Measurements from ENCODE around the gene STX18. TPM values are rescaled to one million over a fixed set of nuclear protein-coding genes. Genes with fewer than 3 reads are reported as not detected.
"Not testable (repeated sequence)": the region's sequence is repeated elsewhere in the genome, so short reads cannot be mapped to it uniquely, and the experiment has no call there.

The STX18 gene
- polyA plus RNA-seq, 1 donor from 2014 or later, result 28.3 TPM

DNA sequence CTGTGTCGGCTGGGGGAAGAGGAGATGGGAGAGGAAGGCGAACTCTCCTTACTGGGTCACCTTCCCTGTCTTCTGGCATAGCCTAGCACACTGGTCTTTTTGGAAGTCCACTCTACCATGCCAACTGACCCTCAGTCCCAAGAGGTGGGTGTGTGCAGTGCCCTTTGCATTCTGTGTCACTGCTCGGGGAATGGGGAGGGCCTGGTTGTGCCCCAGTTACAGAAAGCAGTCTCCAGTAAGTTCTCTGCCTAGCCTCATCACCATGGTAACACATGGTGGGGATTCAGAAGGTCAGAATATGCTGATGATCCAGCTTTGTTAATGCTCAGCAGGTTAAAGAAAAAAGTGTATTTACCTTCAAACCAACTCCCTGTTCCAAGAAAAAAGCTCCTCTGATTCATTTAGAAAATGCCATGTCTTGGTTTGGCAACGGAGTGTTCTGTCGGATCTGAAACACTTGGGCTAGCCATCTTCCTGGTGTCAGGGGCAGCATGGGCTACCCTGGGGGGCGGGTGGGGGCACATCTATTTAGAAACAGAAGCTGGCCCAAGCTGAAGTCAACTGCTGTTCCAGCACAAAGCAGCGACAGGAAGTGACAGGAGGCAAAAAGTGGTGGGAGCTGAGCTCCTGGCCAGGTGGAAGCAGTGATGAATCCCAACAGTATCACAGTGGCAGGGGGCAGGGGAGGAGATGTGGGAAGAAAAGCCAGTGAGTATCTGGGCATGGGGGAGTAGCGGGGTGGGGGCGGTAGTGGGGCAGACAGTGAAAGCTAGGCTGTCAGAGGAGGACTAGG is 117.9 kb downstream of the STX18 start:
- peak overlapping the region in 1 of 3 donors; percentile 2 for H3K27ac Mint-ChIP-seq
- H3K4me1 Mint-ChIP-seq, result peaks cover 0 to 1% (median 0%) of the 10 kb centered on the region in 3 donors
- H3K9me3 Mint-ChIP-seq, result no peaks in the 10 kb centered on the region
- H3K27me3 Mint-ChIP-seq, result no peaks in the 10 kb centered on the region
- no peak overlapping the region for H3K4me3 Mint-ChIP-seq
- peaks cover 8% of the 10 kb centered on the region for H3K36me3 Mint-ChIP-seq

DNA sequence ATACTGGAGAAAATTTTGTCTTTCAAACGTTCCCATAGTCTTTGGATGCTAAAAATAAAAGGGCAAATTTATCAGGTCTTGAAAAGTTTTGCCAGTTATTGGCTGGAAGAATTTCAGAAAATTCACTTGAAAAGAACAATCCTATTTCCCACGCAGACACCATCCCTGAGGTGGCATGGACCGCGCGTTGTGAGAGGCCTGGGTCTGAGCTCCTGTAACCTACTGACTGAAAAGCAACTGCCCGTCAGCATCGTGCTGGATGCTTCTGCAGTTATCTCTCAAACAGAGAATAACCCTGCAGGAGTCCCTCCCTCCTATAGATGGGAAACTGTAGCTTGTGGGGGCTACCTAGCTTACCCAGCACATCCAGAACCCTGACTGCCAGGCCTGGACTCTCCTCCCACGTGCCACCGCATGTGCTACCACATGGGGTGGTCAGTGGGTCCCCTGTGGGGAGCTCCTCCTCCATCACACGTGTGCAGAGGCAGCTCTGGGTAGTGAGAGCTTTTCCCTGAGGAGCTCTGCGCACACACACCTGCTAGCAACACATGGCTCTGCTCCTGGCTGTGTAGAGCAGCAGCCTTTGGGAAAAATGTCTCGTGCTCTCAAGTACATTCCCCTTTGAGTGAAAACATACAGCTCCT is 118.9 kb downstream of the STX18 start:
- Mint-ChIP-seq H3K36me3 (peaks cover 13% of the 10 kb centered on the region), H3K27ac (peak overlapping the region in 1 of 3 donors; percentile 2)

DNA sequence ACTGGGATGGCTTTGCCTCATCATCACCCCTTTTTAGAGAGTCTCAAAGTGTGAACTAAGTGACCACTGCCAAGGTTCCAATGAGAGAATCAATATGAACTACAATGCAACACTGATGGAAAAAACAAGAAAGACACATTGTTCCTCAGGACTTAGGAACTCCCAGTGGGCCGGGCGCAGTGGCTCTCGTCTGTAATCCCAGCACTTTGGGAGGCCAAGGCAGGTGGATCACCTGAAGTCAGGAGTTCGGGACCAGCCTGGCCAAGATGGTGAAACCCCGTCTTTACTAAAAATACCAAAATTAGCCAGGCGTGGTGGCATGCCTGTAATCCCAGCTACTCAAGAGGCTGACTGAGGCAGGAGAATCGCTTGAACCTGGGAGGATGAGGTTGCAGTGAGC is 119.7 kb downstream of the STX18 start:
- not testable (repeated sequence) for H3K4me1 Mint-ChIP-seq, H3K9me3 Mint-ChIP-seq, H3K4me3 Mint-ChIP-seq, H3K27ac Mint-ChIP-seq, H3K27me3 Mint-ChIP-seq
- H3K36me3 Mint-ChIP-seq, result peaks cover 16% of the 10 kb centered on the region

More for the DNA sequence above, 118.9 kb downstream of the STX18 start:
- peaks cover 0 to 1% (median 0%) of the 10 kb centered on the region in 3 donors for H3K4me1 Mint-ChIP-seq
- H3K27me3 Mint-ChIP-seq, result no peaks in the 10 kb centered on the region
- no peaks in the 10 kb centered on the region for H3K9me3 Mint-ChIP-seq
- H3K4me3 Mint-ChIP-seq, result no peak overlapping the region

DNA sequence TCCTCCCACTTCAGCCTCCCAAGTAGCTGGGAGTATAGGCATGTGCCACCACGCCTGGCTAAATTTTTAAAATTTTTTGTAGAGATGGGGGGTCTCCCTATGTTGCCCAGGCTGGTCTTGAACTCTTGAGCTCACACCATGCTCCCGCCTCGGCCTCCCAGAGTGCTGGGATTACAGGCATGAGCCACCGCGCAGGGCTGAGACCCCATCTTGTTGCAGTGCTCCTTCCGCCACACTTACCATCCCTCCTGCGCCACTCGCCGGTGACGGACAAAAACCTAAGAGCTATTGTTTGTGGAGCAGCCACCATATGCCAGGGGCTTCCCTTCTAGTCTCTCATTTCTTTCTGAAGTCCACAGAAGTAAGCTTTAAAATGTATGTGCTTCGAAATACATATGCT is 120.5 kb downstream of the STX18 start:
- H3K27ac Mint-ChIP-seq, result no peak overlapping the region
- H3K36me3 Mint-ChIP-seq, result peaks cover 19% of the 10 kb centered on the region
- no peaks in the 10 kb centered on the region for H3K27me3 Mint-ChIP-seq
- H3K4me3 Mint-ChIP-seq, result no peak overlapping the region
- H3K9me3 Mint-ChIP-seq, result peaks cover 0 to 3% (median 2%) of the 10 kb centered on the region in 3 donors
- no peaks in the 10 kb centered on the region for H3K4me1 Mint-ChIP-seq

DNA sequence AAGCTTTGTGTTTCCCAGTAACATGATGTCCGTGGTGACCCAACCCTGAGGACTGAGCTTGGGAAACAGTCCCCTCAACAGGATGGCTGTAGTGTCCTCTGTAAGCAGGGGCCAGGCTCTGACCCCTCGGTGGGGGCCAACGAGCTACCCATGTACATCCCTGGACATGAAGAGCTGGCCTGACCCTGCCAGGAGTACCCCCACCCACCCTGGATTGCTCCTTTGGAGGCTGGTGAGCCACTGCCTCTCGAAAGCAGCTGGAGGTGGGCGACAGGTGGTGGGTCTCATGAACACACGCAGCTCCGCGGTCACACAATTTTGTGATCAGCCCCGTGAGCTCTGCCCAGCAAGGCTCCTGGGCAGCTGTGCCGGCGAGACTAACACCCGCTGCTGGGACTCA is 121.4 kb downstream of the STX18 start:
- Mint-ChIP-seq H3K4me1 (no peaks in the 10 kb centered on the region), H3K27ac (peak overlapping the region in 1 of 3 donors; percentile 50), H3K36me3 (peaks cover 19% of the 10 kb centered on the region), H3K4me3 (no peak overlapping the region), H3K27me3 (no peaks in the 10 kb centered on the region), H3K9me3 (peaks cover 2 to 3% (median 2%) of the 10 kb centered on the region in 3 donors)

DNA sequence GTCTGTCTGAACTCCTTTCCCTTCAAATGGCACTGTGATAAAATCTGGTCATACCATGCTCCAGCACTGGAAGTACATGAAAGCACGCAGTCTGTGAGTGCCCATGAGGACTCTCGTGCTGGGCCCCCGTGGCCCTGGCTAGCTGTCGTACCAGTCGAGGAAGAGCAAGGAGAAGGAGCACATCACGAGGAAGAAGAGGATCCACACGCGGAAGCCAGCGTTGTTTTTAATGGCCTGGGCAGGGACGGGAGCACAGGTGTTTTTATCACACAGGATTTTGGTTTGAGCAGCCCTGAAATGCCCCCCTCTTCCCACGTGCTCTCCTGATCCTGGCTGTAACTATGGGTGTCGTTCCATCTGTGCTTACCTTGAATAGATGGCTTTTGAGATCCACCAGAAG is 122.0 kb downstream of the STX18 start:
- Mint-ChIP-seq H3K27ac (peak overlapping the region in 1 of 3 donors; percentile 62), H3K27me3 (no peaks in the 10 kb centered on the region), H3K9me3 (peaks cover 2 to 3% (median 2%) of the 10 kb centered on the region in 3 donors), H3K4me3 (no peak overlapping the region), H3K36me3 (peaks cover 19% of the 10 kb centered on the region), H3K4me1 (no peaks in the 10 kb centered on the region)

DNA sequence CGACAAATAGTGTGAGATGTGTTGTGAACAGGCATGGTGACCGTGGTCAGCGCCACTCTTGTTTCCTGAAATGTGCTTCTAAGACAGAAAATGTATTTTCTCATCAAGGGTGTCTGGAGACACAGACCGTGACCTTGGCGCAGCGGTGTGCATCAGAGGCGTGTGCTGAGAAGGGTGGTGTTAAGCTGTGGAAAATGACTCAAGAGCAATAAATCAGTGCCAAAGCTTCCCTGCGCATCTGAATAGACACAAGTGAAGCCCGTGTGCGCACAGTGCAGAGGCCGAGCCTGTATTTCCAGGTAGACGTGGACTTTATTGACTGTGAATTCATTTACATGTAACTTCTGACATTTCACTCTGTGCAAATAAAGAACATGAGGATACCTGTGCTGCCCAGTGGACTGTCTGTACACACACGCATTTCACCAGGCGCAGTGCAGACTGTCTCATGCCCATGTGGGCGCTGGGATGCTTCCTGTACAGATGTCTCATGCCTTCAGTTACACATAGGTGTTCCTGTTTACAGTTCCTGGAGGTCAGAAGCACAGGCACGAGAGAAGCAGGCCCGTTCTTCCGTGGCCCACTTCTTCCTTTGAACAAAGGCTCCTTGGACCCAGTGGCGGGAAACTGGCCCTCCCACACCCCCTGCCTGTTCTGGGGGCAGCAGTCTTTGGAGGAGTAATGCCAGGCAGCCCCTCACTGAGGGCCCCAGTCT is 123.0 kb downstream of the STX18 start:
- Mint-ChIP-seq H3K4me1 (no peaks in the 10 kb centered on the region), H3K27ac (peak overlapping the region in 1 of 3 donors; percentile 19), H3K4me3 (no peak overlapping the region), H3K27me3 (no peaks in the 10 kb centered on the region), H3K36me3 (peaks cover 19% of the 10 kb centered on the region), H3K9me3 (peaks cover 2 to 3% (median 2%) of the 10 kb centered on the region in 3 donors)

DNA sequence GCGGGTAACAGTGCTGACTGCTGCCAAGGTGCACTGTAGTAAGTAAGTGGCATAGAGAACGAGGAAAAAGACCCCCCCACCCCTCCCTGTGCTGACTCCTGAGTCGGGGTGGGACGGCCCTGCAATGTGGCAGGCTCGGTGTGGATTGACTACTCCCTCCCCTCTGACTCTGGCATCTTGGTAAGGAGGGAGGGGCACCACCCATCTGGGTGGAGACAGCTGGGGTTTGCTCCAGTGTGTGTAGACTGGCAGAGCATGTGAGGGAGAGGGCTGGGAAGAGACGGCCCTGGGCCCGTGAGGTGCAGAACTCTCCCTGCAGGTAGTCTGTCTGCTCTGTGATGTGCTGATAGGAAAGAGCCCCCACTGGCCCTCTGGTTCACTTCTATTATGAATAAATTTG is 124.0 kb downstream of the STX18 start:
- Mint-ChIP-seq H3K36me3 (peaks cover 17% of the 10 kb centered on the region), H3K27me3 (no peaks in the 10 kb centered on the region), H3K4me3 (no peak overlapping the region)

DNA sequence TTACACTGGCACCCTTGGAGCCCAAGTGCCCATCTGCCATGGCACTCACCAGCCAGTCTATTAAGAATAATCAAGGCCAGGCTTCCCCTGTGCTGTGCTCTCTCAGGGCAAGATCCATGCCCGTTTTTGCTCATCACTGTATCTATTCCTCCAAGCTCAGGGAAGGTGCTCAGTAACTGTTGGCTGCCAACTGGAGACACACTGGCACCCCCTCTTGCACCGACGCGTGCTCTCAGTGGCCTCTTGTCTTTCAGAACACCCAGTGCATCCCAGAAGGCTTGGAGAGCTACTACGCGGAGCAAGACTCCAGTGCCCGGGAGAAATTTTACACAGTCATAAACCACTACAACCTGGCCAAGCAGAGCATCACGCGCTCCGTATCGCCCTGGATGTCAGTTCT is 124.9 kb downstream of the STX18 start:
- no peak overlapping the region for H3K27ac Mint-ChIP-seq
- H3K36me3 Mint-ChIP-seq, result peaks cover 17% of the 10 kb centered on the region

More for the DNA sequence above, 124.0 kb downstream of the STX18 start:
- no peaks in the 10 kb centered on the region for H3K4me1 Mint-ChIP-seq
- no peak overlapping the region for H3K27ac Mint-ChIP-seq
- peaks cover 2 to 3% (median 2%) of the 10 kb centered on the region in 3 donors for H3K9me3 Mint-ChIP-seq

DNA sequence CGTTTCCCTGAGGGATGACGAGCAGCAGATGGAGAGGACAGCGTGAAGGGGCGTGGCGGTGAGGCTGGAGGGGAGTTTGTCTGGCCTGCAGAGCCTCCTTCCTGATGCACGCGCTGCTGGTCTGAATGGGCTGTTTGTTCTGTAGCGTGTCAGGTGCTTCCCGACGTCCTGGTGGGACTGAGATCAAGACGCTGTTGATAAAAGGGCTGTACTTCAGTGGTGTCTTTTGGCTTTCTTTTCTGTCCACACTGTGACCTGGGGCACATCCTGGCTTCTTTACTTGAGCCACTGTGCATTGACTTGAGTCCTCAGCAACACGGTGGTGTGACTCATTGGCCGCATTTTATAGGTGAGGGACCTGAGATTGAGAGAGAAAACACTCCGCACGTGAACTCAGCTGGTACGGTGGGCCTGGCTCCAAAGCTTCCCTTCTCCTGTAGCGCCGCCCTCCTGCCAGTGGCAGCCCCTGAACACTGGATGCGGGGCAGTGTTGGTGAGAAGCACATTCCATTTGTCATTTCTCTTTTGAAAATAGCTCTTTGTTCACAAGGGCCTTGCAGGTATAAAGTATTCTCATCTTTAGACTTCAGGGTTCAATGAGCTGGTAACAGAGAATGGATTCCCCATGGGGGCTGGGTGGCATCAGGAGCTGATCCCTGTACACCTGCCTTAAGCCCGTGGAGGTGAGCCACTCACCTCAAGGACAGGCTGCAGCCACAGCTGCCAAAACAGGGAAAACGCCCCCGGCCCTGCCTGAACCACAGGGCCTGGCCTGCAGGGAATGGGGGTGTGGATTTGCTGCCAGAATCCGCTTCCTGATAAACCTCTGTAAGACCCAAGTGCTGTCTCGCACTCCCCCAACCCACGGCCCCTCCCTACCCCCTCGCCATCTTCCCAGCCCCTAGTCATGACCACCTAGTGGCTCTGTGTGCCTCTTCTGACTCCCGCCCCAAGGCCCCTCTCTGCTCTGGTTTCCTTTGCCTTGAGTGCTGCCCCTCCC is 125.7 kb downstream of the STX18 start:
- H3K27me3 Mint-ChIP-seq, result no peaks in the 10 kb centered on the region
- peaks cover 17% of the 10 kb centered on the region for H3K36me3 Mint-ChIP-seq
- H3K4me3 Mint-ChIP-seq, result peak overlapping the region in 1 of 4 donors; percentile 47
- no peak overlapping the region for H3K27ac Mint-ChIP-seq
- peaks cover 2 to 3% (median 2%) of the 10 kb centered on the region in 3 donors for H3K9me3 Mint-ChIP-seq
- no peaks in the 10 kb centered on the region for H3K4me1 Mint-ChIP-seq

More for the DNA sequence above, 124.9 kb downstream of the STX18 start:
- Mint-ChIP-seq H3K9me3 (peaks cover 2 to 3% (median 2%) of the 10 kb centered on the region in 3 donors), H3K4me1 (no peaks in the 10 kb centered on the region), H3K27me3 (no peaks in the 10 kb centered on the region), H3K4me3 (no peak overlapping the region)

DNA sequence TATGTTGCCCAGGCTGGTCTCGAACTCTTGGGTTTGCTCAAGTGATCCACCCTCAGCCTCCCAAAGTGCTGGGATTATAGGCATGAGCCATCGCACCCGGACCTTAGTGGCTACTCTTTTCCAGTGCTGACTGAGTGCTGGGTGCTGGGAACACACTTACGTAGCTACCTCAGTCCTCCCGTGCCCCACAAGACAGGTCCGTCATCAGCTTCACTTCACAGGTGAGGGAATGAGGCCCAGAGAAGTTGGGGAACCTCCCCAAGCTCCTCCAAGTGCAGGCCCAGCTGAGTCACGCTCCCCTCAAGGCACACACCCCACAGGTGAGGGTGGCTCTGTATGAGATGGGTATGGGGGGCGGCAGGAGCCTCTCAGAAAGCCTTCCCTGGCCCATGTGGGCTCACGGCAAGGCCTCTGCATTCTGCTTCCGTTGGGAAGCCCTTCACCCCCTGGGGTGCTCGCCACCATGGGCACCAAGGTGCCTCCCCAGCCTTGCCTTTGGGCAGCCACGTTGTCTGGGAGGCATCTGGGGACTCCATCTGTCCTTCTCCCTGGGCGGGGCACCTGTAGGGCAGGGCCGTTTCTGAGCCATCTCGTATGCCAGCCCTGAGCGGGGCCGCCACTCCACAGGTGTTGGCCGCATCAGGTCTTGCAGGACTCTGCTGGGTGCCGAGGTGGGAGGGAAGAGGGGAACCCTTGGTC is 126.6 kb downstream of the STX18 start:
- Mint-ChIP-seq H3K9me3 (peaks cover 2 to 3% (median 2%) of the 10 kb centered on the region in 3 donors), H3K27ac (no peak overlapping the region), H3K27me3 (no peaks in the 10 kb centered on the region), H3K4me1 (no peaks in the 10 kb centered on the region), H3K4me3 (peak overlapping the region in 1 of 4 donors; percentile 47), H3K36me3 (peaks cover 14% of the 10 kb centered on the region)

DNA sequence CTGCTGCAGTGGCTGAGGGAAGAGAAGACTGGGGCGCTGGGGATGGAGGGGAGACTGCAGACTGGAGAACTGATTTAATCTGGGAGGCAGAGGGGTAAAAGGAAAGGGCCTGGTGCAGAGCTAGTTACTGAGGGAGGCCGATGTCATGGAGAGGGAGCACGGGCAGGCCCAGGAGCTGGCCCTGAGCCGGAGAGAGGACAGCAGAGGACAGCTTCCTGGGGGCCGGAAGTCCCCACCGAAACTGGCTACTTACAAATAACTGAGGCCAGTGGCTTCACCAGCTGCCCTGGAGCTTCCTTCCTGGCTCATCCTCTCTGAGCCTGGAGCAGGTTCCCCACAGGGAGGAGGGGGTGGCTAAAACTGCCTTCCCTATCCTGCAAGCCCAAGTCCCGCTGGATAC is 128.0 kb downstream of the STX18 start:
- H3K36me3 Mint-ChIP-seq, result peaks cover 10% of the 10 kb centered on the region
- H3K27ac Mint-ChIP-seq, result no peak overlapping the region
- H3K27me3 Mint-ChIP-seq, result no peaks in the 10 kb centered on the region
- peaks cover 2 to 3% (median 2%) of the 10 kb centered on the region in 3 donors for H3K9me3 Mint-ChIP-seq
- no peaks in the 10 kb centered on the region for H3K4me1 Mint-ChIP-seq
- no peak overlapping the region for H3K4me3 Mint-ChIP-seq

DNA sequence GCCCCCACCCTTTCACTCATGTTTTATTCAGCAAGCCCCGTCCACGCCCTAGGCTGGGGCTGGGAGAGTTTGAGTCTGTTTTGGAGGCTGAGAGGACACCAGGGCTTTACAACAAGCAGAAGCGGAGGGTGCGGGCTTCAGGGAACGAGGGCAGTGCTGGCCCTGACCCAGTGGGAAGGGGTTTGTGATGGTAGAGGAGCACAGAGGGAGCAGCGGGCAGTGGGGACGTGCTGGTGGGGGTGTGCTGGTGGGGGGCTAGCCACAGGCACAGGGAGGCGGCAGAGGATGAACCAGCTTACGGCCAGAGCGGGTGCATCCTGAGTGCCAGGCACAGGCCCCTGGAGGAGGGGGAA is 128.5 kb downstream of the STX18 start:
- no peak overlapping the region for H3K27ac Mint-ChIP-seq
- H3K9me3 Mint-ChIP-seq, result peaks cover 2 to 3% (median 2%) of the 10 kb centered on the region in 3 donors
- no peak overlapping the region for H3K4me3 Mint-ChIP-seq
- H3K4me1 Mint-ChIP-seq, result no peaks in the 10 kb centered on the region
- peaks cover 6% of the 10 kb centered on the region for H3K36me3 Mint-ChIP-seq
- H3K27me3 Mint-ChIP-seq, result no peaks in the 10 kb centered on the region
